Esophagus muscularis mucosa (tissue), 3 donors: ENCODE data around the gene PLEKHM1.

Experiments used
- CTCF ChIP-seq, 3 experiments: fragments of 200-600 bp in 2 of 3; fragments of 450-650 bp in 1 of 3; sonication (generic) in 2 of 3; IDR thresholded peaks; one replicate each; pipeline ENCODE4 v1.5.1; 2017 to 2019; ENCODE audit warnings: antibody characterized with exemption in 3 of 3, mild to moderate bottlenecking in 2 of 3, moderate library complexity in 1 of 3
- POLR2AphosphoS5 ChIP-seq, 2 donors: sonication (generic); formaldehyde crosslinking; IDR thresholded peaks; one replicate each; pipeline ENCODE4 v1.6.1; 2017; ENCODE audit warnings: antibody characterized with exemption in 2 of 2

- TF ChIP-seq CTCF (IDR thresholded peaks at IDR 0.05) (no peak), POLR2AphosphoS5 (IDR thresholded peaks at IDR 0.05) (no peak)
Observed at GRCh38 chr17:45435481-45435880, 55.0 kb downstream of the PLEKHM1 start.
